ENCODE data around the gene MTFP1.

Gene MTFP1

GRCh38 chr22:30429887-30430286 lies 4.3 kb downstream of the MTFP1 start:
- FAIRE-seq (no peak), DNase-seq (ENCODE audit: insufficient read length, low spot score) (no peak)
- TF ChIP-seq, protein P1, sequence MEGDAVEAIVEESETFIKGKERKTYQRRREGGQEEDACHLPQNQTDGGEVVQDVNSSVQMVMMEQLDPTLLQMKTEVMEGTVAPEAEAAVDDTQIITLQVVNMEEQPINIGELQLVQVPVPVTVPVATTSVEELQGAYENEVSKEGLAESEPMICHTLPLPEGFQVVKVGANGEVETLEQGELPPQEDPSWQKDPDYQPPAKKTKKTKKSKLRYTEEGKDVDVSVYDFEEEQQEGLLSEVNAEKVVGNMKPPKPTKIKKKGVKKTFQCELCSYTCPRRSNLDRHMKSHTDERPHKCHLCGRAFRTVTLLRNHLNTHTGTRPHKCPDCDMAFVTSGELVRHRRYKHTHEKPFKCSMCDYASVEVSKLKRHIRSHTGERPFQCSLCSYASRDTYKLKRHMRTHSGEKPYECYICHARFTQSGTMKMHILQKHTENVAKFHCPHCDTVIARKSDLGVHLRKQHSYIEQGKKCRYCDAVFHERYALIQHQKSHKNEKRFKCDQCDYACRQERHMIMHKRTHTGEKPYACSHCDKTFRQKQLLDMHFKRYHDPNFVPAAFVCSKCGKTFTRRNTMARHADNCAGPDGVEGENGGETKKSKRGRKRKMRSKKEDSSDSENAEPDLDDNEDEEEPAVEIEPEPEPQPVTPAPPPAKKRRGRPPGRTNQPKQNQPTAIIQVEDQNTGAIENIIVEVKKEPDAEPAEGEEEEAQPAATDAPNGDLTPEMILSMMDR (IDR thresholded peaks at IDR 0.05; ENCODE audit: insufficient read depth, missing control alignments) = no peak

- DNase-seq (ENCODE audit: insufficient read length, low spot score) (no peak), FAIRE-seq (no peak)
- TF ChIP-seq, protein P1 (IDR thresholded peaks at IDR 0.05; ENCODE audit: insufficient read depth, missing control alignments) = no peak
Measured at GRCh38 chr22:30430933-30431332, 5.4 kb downstream of the MTFP1 start.

DNA sequence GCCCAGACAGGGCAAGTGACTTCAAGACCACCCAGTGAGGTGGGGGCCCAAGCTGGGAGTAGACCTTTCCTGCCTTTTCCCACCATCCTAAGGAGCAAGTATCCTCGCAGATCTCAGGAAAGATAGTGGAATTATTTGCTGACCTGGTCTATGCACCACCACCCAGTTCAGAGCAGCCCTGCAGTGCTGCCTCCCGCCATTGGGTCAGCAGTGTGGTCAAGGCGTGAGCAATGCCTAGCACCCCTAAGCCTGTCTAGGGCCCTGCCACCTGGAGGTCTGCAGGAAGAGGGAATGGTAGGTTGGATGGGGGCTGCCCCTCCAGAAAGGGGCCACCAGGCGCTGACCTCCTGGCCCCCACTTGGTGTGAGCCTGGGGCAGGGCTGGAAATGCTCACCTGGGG lies 6.5 kb downstream of the MTFP1 start:
- FAIRE-seq (no peak), DNase-seq (ENCODE audit: insufficient read length, low spot score) (no peak)
- TF ChIP-seq, protein P1 (IDR thresholded peaks at IDR 0.05; ENCODE audit: insufficient read depth, missing control alignments) = no peak

- DNase-seq (ENCODE audit: insufficient read length, low spot score) = no peak
- TF ChIP-seq, protein P1 (IDR thresholded peaks at IDR 0.05; ENCODE audit: insufficient read depth, missing control alignments) = no peak
- FAIRE-seq = no peak
Measured at GRCh38 chr22:30432520-30432919, 7.0 kb downstream of the MTFP1 start.

DNA sequence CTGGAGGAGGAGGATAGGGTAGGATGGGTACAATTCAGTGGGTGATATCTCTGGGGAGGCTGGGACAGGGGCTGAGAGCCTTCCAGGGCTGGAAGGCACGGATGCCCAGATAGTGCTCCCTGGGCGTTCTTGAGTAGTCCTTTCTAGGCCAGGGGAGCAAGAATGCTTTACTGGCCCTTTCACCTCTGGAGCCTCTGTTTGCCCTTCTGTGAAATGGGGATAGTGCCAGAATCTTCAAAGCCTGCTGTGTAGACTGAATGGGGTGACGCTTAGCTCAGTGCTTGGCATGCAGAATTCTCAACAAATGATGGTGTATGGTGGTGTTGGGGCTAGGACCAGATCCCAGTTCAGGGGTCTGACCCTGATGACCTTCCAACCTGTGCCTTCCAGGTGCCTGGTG lies 7.7 kb downstream of the MTFP1 start:
- DNase-seq (ENCODE audit: insufficient read length, low spot score) (no peak), FAIRE-seq (no peak)
- TF ChIP-seq, protein P1 (IDR thresholded peaks at IDR 0.05; ENCODE audit: insufficient read depth, missing control alignments) = no peak

DNA sequence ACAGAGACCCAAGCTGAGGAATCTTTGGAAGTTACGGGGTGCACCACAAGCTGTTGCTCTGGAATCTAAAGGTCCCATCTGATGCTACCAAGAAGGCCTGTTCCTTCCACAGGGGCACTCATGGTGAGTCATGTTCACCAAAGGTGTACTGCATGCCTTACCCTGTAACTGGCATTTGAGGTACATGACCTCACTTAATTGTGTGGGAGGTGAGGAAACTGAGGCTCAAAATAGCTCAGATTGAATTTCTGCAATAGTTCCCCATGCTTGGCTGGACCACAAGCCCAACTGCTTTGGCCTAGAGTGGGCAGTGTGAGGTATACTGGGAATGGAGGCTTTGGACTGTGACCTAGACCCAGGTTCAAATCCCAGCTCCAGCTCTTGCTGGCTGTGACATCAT lies 8.2 kb downstream of the MTFP1 start:
- DNase-seq (ENCODE audit: insufficient read length, low spot score) (no peak), FAIRE-seq (no peak)
- TF ChIP-seq, protein P1 (IDR thresholded peaks at IDR 0.05; ENCODE audit: insufficient read depth, missing control alignments) = no peak

- TF ChIP-seq, protein P1 (IDR thresholded peaks at IDR 0.05; ENCODE audit: insufficient read depth, missing control alignments) = no peak
- FAIRE-seq = no peak
Measured at GRCh38 chr22:30434843-30435242, 9.3 kb downstream of the MTFP1 start.

More at GRCh38 chr22:30434843-30435242, 9.3 kb downstream of the MTFP1 start:
- DNase-seq (ENCODE audit: insufficient read length, low spot score) = no peak
